Spinal cord (tissue), 10 donors: Measurements from ENCODE around the gene RITA1. TPM values are rescaled to one million over a fixed set of nuclear protein-coding genes. Genes with fewer than 3 reads are reported as not detected.

Experiments
- DNase-seq, 6 donors: peaks; one replicate each; pipeline versions ENCODE4 v3.0.0 to v3.0.0-alpha.2; 2013 to 2015; ENCODE audit warnings: low spot score in 6 of 6, low read depth in 4 of 6
- H3K27ac ChIP-seq: one replicate; pipeline ENCODE4 v1.5.1; 2013; ENCODE audit warnings: low read depth, low read length, control low read depth
- H3K27me3 ChIP-seq: one replicate; pipeline ENCODE4 v1.6.1; 2013; ENCODE audit warnings: low read length; ENCODE audit not compliant: control insufficient read depth, insufficient read depth
- H3K36me3 ChIP-seq: one replicate; pipeline ENCODE4 v1.6.1; 2013; ENCODE audit warnings: low read length; ENCODE audit not compliant: control insufficient read depth, insufficient read depth
- H3K4me1 ChIP-seq: one replicate; pipeline ENCODE4 v1.6.1; 2013; ENCODE audit warnings: low read length; ENCODE audit not compliant: control insufficient read depth, insufficient read depth
- H3K4me3 ChIP-seq: one replicate; pipeline ENCODE4 v1.5.1; 2013; ENCODE audit warnings: low read depth, low read length, control low read depth
- H3K9me3 ChIP-seq: one replicate; pipeline ENCODE4 v1.6.1; 2013; ENCODE audit warnings: low read length; ENCODE audit not compliant: control insufficient read depth, insufficient read depth
- WGBS: methylation state at CpG from one replicate; pipeline ENCODE4 v1.1.5; 2013; ENCODE audit warnings: missing lambda C conversion rate; ENCODE audit not compliant: insufficient coverage; 5-methylcytosine and 5-hydroxymethylcytosine counted together
- polyA plus RNA-seq, 2 donors: library from polyadenylated mRNA; unstranded; fragments of 120-200 nt; gene quantifications; one replicate each; pipeline ENCODE4 v1.2.1, GENCODE V29; 2013; ENCODE audit not compliant: insufficient read length in 2 of 2
- total RNA-seq, 2 donors: library from RNA; depleted of rRNA in 1 of 2; stranded (reverse); fragments of 120-200 nt in 1 of 2; fragments of >200 nt in 1 of 2; gene quantifications; one replicate each; pipeline versions ENCODE4 v1.2.3 to v1.2.4, GENCODE V29; 2013 to 2014
- donor health status: healthy.

RITA1 gene
- total and polyA plus RNA-seq, 4 donors, result 11.7 to 32.1 (median 28.6) TPM

GRCh38 chr12:113232840-113233585 is 47.5 kb downstream of the RITA1 start:
- Histone ChIP-seq H3K4me1 (peaks cover 37% of the 10 kb centered on the region), H3K27me3 (no peaks in the 10 kb centered on the region), H3K27ac (no peak overlapping the region), H3K4me3 (no peak overlapping the region), H3K9me3 (no peaks in the 10 kb centered on the region), H3K36me3 (peaks cover 27% of the 10 kb centered on the region)
- DNase-seq, result peak in 2 of 6 donors; percentile 60 to 79
- 34% methylated on average over 21 of the region's 25 CpGs for WGBS

- Histone ChIP-seq H3K27me3 (no peaks in the 10 kb centered on the region), H3K9me3 (no peaks in the 10 kb centered on the region), H3K36me3 (peaks cover 27% of the 10 kb centered on the region), H3K4me3 (no peak overlapping the region), H3K4me1 (peaks cover 37% of the 10 kb centered on the region), H3K27ac (no peak overlapping the region)
- DNase-seq, result no peak
- WGBS, result 100% methylated on average over 3 of the region's 4 CpGs
Measured at GRCh38 chr12:113233967-113234366, 48.4 kb downstream of the RITA1 start.

- Histone ChIP-seq H3K27ac (no peak overlapping the region), H3K9me3 (no peaks in the 10 kb centered on the region), H3K4me1 (peaks cover 38% of the 10 kb centered on the region), H3K36me3 (peaks cover 27% of the 10 kb centered on the region), H3K27me3 (no peaks in the 10 kb centered on the region), H3K4me3 (no peak overlapping the region)
- WGBS, result 90% methylated on average over 1 of the region's 4 CpGs
- no peak for DNase-seq
Measured at GRCh38 chr12:113234483-113234882, 49.0 kb downstream of the RITA1 start.

- Histone ChIP-seq H3K27me3 (no peaks in the 10 kb centered on the region), H3K4me3 (no peak overlapping the region), H3K4me1 (peaks cover 48% of the 10 kb centered on the region), H3K9me3 (no peaks in the 10 kb centered on the region), H3K27ac (no peak overlapping the region), H3K36me3 (peaks cover 21% of the 10 kb centered on the region)
- WGBS, result 79% methylated on average over 6 of the region's 6 CpGs
- no peak for DNase-seq
Measured at GRCh38 chr12:113235976-113236375, 50.5 kb downstream of the RITA1 start.

GRCh38 chr12:113236539-113237399 is 51.2 kb downstream of the RITA1 start:
- WGBS, result 76% methylated on average over 3 of the region's 5 CpGs
- Histone ChIP-seq H3K4me3 (no peak overlapping the region), H3K36me3 (peaks cover 17% of the 10 kb centered on the region), H3K4me1 (peaks cover 54% of the 10 kb centered on the region), H3K27ac (no peak overlapping the region), H3K9me3 (no peaks in the 10 kb centered on the region), H3K27me3 (no peaks in the 10 kb centered on the region)
- no peak for DNase-seq

GRCh38 chr12:113237748-113238147 is 52.2 kb downstream of the RITA1 start:
- H3K4me3 ChIP-seq, result no peak overlapping the region
- no peaks in the 10 kb centered on the region for H3K27me3 ChIP-seq
- H3K27ac ChIP-seq, result no peak overlapping the region
- H3K36me3 ChIP-seq, result peaks cover 7% of the 10 kb centered on the region
- no peak for DNase-seq
- H3K4me1 ChIP-seq, result peaks cover 54% of the 10 kb centered on the region
- WGBS, result 71% methylated on average over 1 of the region's 4 CpGs
- no peaks in the 10 kb centered on the region for H3K9me3 ChIP-seq

GRCh38 chr12:113238309-113238708 is 52.8 kb downstream of the RITA1 start:
- Histone ChIP-seq H3K27me3 (no peaks in the 10 kb centered on the region), H3K4me3 (no peak overlapping the region), H3K36me3 (peaks cover 3% of the 10 kb centered on the region), H3K27ac (no peak overlapping the region), H3K4me1 (peaks cover 54% of the 10 kb centered on the region), H3K9me3 (no peaks in the 10 kb centered on the region)
- no peak for DNase-seq
- 88% methylated on average over 1 of the region's 3 CpGs for WGBS

- WGBS, result 53% methylated on average over 2 of the region's 3 CpGs
- DNase-seq, result no peak
- H3K36me3 ChIP-seq, result peaks cover 3% of the 10 kb centered on the region
- no peaks in the 10 kb centered on the region for H3K27me3 ChIP-seq
- peaks cover 62% of the 10 kb centered on the region for H3K4me1 ChIP-seq
- peak overlapping the region; percentile 40 for H3K27ac ChIP-seq
- no peak overlapping the region for H3K4me3 ChIP-seq
- no peaks in the 10 kb centered on the region for H3K9me3 ChIP-seq
Measured at GRCh38 chr12:113239288-113239771, 53.8 kb downstream of the RITA1 start.

GRCh38 chr12:113239811-113240331 is 54.4 kb downstream of the RITA1 start:
- Histone ChIP-seq H3K27ac (peak overlapping the region; percentile 40), H3K36me3 (peaks cover 3% of the 10 kb centered on the region), H3K4me1 (peaks cover 67% of the 10 kb centered on the region), H3K9me3 (no peaks in the 10 kb centered on the region), H3K27me3 (no peaks in the 10 kb centered on the region), H3K4me3 (no peak overlapping the region)
- 20% methylated on average over 12 of the region's 12 CpGs for WGBS
- DNase-seq, result peak in 2 of 6 donors; percentile 88 to 96
